Measurements from ENCODE around the gene APBA3. TPM values are rescaled to one million over a fixed set of nuclear protein-coding genes. Genes with fewer than 3 reads are reported as not detected.
"Not testable (repeated sequence)": the region's sequence is repeated elsewhere in the genome, so short reads cannot be mapped to it uniquely, and the experiment has no call there.

Gene APBA3
- total RNA-seq, 1 donor = 36.4 TPM

GRCh38 chr19:3771906-3772455, 10.5 kb upstream of the APBA3 start, which contains the start of gene RAX2:
Gene RAX2, minus strand, starts transcription at chr19:3772228. Its CDS starts 486 bp downstream, at chr19:3771742.
- no peak for DNase-seq (ENCODE audit: low read depth in 2 of 3, low spot score in 2 of 3)

DNA sequence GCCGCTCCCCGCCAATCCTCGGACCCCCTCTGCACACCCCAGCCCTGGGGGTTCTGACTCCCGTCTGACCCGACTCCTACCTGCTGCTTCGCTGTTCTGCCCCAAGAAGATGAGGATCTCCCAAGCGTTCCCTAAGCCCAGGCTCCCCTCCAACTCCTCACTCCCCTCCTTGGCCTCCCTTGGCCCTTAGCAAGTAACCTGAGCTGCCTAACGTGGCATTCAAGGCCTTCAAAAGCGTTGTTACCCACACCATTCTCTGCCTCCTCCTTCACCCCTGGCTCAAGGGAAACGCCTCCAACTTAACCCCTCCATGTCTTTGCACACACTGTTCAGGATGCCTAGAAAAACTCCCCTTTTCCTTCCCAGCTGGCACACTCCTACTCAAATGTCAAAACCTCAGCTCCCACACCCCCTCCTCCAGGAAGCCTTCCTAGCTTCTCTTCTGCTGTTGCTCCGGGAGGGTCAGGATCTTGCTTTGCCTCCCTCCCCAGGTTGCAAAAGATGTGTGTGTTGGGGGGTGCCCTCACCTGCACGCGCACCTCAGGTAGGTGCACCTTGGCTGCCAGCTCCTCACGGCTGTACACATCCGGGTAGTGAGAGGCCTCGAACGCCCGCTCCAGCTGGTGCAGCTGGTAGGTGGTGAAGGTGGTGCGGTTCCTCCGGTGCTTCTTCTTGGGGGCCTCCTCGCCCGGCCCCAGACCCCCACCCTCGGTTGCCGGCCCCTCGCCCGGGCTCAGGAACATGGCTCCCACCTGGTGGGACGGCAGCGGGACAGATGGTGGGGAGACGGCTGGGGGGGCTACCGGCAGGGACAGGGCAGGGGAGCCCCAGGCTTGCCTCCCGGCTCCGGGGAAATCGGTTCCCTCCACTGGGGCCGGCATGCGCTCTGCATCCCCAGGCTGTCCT, 9.8 kb upstream of the APBA3 start:
- no peak for DNase-seq (ENCODE audit: low read depth in 2 of 3, low spot score in 2 of 3)

DNA sequence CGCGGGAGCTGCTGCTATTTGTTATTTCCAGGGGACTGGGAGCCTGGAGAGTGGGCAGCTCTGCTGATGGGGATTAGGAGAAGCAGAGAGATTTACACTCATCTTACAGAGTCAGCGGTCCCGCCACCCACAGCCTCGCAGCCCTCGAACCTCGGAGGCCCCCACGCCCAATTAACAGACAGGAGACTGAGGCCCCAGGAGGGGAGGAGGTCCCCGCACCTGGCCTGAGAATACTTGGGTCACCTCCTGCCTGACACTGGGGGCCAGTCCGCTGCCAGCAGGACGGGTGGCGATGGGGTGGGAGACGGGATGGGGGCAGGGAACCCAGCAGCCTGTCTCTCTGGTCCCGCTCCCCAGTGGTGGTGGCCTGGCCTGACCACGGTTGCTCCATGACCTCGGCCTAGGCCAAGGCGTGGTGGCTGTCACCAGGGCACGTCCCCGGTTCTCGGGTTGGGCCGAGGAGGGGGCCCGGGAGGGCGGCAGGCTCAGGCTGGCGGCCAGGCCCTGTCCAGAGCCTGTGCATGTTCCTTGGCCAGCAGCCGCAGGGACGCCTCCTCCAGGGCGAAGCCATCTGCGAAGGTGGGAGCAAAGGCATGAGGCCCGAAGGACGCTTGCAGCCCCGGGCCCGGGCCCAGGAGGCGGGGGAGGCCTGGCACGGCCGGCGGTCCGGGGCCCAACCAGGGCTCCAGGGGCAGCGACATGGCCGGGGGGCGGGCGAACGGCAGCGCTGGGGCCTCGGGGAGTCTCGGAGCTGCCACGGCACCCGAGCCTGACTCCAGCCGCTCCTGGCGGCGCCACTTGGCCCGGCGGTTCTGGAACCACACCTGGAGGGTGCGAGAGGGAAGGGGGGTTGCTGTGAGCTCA, 8.9 kb upstream of the APBA3 start:
- no peak for DNase-seq (ENCODE audit: low read depth in 2 of 3, low spot score in 2 of 3)

GRCh38 chr19:3769494-3769893, 8.0 kb upstream of the APBA3 start:
- no peak for DNase-seq (ENCODE audit: low read depth in 2 of 3, low spot score in 2 of 3)

GRCh38 chr19:3768748-3769099, 7.2 kb upstream of the APBA3 start:
- DNase-seq (ENCODE audit: low read depth in 2 of 3, low spot score in 2 of 3) = no peak

DNA sequence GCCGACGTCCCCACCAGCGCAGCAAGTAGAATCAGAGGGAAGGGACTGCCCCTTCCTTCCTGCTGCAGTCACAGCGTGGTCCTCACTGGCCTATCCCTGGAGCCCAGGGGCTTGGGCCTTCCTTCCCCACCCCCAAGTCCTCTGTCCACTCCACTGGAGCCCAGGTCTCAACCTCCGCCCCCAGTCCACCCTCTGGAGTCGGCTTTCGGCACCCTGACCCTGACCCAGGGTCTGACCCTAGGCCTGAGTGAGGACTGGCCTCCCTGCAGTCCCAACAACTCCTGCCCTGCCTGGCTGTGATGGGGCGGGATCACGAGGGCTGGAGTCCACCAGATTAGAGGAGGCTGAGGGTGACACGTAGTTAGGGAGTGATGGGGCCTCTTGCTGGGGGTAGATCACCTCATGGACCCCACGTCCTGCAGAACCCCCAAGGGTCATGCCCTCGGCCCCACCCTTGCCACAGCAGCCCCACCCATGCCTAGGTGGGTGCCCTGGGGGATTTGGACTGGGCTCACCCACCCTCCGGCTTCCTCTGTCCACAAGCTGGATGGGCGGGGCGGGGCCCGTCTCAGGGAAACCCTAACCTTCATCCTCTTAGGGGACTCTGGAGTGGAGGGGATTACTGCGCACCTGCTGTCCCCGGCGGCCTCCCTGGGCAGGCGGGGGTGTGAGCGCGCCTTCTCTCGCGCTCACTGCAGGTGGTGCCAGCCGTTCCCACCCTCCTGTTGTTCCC, 6.7 kb upstream of the APBA3 start:
- no peak for DNase-seq (ENCODE audit: low read depth in 2 of 3, low spot score in 2 of 3)

GRCh38 chr19:3767050-3767449, 5.6 kb upstream of the APBA3 start:
- no peak for DNase-seq (ENCODE audit: low read depth in 2 of 3, low spot score in 2 of 3)

- DNase-seq (ENCODE audit: low read depth in 2 of 3, low spot score in 2 of 3) = no peak
Measured at GRCh38 chr19:3766520-3766919, 5.0 kb upstream of the APBA3 start.

DNA sequence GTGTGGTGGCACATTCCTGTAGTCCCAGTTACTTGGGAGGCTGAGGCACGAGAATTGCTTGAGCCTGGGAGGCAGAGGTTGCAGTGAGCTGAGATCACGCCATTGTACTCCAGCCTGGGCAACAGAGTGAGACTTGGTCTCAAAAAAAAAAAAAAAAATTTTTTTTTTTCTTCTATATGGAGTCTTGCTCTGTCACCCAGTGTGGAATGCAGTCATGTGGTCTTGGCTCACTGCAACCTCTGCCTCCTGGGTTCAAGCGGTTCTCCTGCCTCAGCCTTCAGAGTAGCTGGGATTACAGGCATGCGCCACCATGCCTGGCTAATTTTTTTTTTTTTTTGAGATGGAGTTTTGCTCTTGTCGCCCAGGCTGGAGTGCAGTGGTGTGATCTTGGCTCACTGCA, 4.3 kb upstream of the APBA3 start:
- DNase-seq (ENCODE audit: low read depth in 2 of 3, low spot score in 2 of 3) = not testable (repeated sequence)

- DNase-seq (ENCODE audit: low read depth in 2 of 3, low spot score in 2 of 3) = no peak
Measured at GRCh38 chr19:3765121-3765520, 3.6 kb upstream of the APBA3 start.

GRCh38 chr19:3762501-3763459, 1.3 kb upstream of the APBA3 start, which contains the start of gene MRPL54:
Gene MRPL54, plus strand, starts transcription at chr19:3762682. Its CDS starts 19 bp downstream, at chr19:3762701.
- DNase-seq (ENCODE audit: low read depth in 2 of 3, low spot score in 2 of 3) = peak; percentile 99 to 100 (median 100)

DNA sequence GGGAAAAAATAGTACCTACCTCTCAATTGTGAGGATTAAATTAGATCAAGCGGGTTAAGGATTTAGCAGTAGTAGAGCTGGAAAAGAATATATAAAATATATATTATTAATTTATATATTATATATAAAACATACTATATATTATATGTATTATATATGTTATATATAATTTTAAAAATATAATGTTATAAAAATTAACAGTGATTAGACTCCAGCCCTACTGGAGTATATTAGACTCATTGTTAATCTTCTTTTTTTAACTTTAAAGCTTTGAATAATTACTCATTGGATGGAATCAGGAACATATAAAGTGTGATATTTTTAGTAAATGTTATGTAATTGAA, 610 bp upstream of the APBA3 start:
- no peak for DNase-seq (ENCODE audit: low read depth in 2 of 3, low spot score in 2 of 3)

- no peak for DNase-seq (ENCODE audit: low read depth in 2 of 3, low spot score in 2 of 3)
Measured at GRCh38 chr19:3760871-3761361, 576 bp downstream of the APBA3 start.

DNA sequence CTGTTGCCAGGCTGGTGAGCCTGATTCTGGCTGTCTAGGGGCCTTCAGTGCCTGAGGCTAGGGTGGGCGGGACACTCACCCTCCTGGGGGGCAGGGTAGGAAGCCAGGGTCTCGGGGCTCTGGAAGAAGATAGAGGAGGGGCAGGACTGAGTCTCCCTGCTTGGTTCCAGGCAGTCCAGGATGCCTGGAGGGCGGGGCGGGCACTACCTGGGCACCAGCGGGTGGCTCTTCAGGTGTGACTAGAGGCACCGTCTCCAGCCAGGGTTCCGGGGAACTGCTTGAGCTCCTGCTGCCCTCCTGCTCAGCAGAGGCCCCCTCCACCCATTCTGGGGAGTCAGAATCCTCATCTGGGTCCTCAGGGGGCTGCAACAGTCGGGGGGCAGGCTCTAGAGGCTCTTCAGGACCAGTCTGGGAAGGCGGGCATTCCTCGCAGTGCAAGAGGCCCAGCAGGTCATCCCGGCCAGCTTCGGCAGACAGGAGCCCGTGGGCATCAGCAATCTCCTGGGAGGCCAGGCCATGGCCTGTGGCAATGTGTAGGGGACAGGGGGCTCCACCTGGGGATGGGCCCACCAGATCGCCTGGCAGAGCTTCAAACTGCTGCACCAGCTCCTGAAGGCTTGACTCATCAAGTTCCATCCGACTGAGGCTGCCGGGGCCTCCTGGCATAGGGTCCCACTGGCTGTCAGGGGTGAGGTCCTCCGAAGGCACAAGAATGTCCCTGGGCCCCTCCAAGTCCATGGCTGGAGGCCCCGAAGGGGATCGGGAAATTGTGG, 1.8 kb downstream of the APBA3 start:
- DNase-seq (ENCODE audit: low read depth in 2 of 3, low spot score in 2 of 3) = no peak

- DNase-seq (ENCODE audit: low read depth in 2 of 3, low spot score in 2 of 3) = not testable (repeated sequence)
Measured at GRCh38 chr19:3758297-3758696, 3.2 kb downstream of the APBA3 start.

- not testable (repeated sequence) for DNase-seq (ENCODE audit: low read depth in 2 of 3, low spot score in 2 of 3)
Measured at GRCh38 chr19:3757705-3758104, 3.8 kb downstream of the APBA3 start.

DNA sequence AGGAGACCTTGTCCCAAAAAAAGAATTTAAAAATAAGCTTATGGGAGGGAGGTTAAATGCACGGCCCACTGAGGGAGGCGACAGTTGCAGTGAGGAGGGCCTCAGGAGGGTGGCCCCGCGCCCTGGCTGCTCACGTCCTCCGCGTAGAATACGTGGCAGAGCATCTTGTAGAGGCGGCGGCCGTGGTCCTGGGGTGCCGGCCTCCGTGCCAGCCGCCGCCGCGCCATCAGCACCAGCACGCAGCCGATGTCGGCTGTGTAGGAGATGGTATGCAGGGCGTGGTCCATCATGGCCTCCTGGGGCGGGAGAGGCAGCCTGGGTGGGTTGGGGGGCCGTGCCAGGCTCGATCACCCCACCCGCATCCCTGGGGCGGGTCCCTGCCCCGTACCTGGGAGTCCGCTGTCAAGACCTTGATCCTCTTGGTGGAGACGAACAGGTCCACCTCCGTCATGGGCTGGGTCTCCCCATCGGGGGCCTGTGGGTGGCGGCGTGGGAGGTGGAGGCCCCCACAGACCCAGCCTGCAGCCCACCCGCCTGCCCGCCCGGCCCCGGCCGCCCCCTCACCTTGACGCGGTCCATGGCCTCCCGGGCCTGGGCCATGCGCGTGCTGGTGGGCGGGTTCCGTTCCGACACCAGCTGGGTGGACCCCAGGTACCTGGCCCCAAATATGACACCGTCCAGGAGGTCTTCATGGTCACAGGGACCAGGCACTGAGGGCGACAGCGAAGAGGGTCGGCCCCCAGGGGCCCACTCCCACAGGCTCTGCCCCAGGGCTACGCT, 7.7 kb downstream of the APBA3 start:
- no peak for DNase-seq (ENCODE audit: low read depth in 2 of 3, low spot score in 2 of 3)

DNA sequence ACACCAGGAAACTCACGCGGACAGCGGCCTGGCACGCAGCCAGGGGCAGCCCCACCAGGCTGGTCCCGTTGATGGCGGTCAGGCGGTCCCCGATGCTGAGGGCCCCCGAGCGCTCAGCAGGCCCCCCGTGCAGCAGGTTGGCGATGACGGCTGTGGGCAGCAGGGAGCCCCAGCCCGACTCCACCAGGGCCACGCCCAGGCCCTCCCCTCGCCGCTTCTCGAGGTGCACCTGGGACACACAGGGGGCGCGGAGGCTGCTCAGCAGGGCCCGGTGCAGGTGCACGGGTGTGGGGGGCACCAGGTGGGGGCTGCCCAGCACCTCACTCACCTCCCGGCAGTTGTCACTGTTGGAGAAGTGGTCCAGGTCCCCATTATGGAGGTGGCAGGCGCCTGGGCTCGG, 9.0 kb downstream of the APBA3 start:
- no peak for DNase-seq (ENCODE audit: low read depth in 2 of 3, low spot score in 2 of 3)

Measured in hematopoietic multipotent progenitor cell (in vitro differentiated cells).